ENCODE results near the gene FHL2.

DNA sequence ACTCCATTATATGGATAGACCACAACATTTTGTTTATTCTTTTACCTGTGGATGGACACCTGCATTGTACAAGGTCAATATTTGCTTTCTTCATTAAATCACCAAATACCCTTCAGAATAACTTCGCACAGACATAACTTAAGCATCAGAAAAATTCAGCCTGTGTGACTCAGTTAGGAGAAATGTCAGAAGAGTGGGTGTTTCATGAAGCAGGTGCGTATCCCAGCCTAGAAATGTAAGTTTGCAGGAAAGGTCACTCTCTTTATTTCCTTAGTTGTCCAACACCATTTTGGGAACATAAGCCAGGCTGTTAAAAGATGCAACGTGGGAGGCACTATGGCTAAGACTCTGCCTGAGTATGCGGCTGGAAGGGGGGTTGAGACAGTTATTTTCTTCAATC lies 48.6 kb upstream of the FHL2 start:
- TF ChIP-seq, protein P1, sequence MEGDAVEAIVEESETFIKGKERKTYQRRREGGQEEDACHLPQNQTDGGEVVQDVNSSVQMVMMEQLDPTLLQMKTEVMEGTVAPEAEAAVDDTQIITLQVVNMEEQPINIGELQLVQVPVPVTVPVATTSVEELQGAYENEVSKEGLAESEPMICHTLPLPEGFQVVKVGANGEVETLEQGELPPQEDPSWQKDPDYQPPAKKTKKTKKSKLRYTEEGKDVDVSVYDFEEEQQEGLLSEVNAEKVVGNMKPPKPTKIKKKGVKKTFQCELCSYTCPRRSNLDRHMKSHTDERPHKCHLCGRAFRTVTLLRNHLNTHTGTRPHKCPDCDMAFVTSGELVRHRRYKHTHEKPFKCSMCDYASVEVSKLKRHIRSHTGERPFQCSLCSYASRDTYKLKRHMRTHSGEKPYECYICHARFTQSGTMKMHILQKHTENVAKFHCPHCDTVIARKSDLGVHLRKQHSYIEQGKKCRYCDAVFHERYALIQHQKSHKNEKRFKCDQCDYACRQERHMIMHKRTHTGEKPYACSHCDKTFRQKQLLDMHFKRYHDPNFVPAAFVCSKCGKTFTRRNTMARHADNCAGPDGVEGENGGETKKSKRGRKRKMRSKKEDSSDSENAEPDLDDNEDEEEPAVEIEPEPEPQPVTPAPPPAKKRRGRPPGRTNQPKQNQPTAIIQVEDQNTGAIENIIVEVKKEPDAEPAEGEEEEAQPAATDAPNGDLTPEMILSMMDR (IDR thresholded peaks at IDR 0.05), result no peak
- no peak for TF ChIP-seq POLR2A (IDR thresholded peaks at IDR 0.05)

Measured in right lobe of liver (tissue), 4 donors.